H9 (cell line): ENCODE results near the gene SAC3D1. TPM values are rescaled to one million over a fixed set of nuclear protein-coding genes. Genes with fewer than 3 reads are reported as not detected.

Source experiments
- DNase-seq: peaks from one replicate; pipeline ENCODE4 v3.0.0-alpha.2; 2017
- H2AFZ ChIP-seq: one replicate; pipeline ENCODE4 v1.6.1; 2013; ENCODE audit warnings: mild to moderate bottlenecking, low read length, control low read depth, moderate library complexity
- H2AK5ac ChIP-seq: 2 replicates; pipeline ENCODE4 v1.6.1; 2013; ENCODE audit warnings: low read length, control low read depth, mixed read lengths; ENCODE audit not compliant: insufficient read length
- H2BK120ac ChIP-seq: one replicate; pipeline ENCODE4 v1.6.1; 2013; ENCODE audit warnings: low read depth, mild to moderate bottlenecking, low read length, control low read depth, inconsistent platforms; ENCODE audit not compliant: poor library complexity, severe bottlenecking
- H2BK12ac ChIP-seq: 2 replicates; pipeline ENCODE4 v1.6.1; 2013; ENCODE audit warnings: low read length, control low read depth, mixed read lengths, low read depth; ENCODE audit not compliant: insufficient read length
- H2BK15ac ChIP-seq: 2 replicates; pipeline ENCODE4 v1.6.1; 2013; ENCODE audit warnings: low read depth, low read length, control low read depth
- H2BK20ac ChIP-seq: one replicate; pipeline ENCODE4 v1.6.1; 2013; ENCODE audit warnings: low read depth, mild to moderate bottlenecking, low read length, control low read depth, inconsistent platforms; ENCODE audit not compliant: poor library complexity, severe bottlenecking
- H2BK5ac ChIP-seq: 2 replicates; pipeline ENCODE4 v1.6.1; 2013; ENCODE audit warnings: low read length, control low read depth, mixed read lengths; ENCODE audit not compliant: insufficient read length
- H3K14ac ChIP-seq: 2 replicates; pipeline ENCODE4 v1.6.1; 2013; ENCODE audit warnings: low read length, control low read depth; ENCODE audit not compliant: insufficient read depth
- H3K18ac ChIP-seq: 2 replicates; pipeline ENCODE4 v1.6.1; 2013; ENCODE audit warnings: low read depth, mild to moderate bottlenecking, mixed read lengths, low read length, control low read depth; ENCODE audit not compliant: insufficient read length
- H3K23ac ChIP-seq: 2 replicates; pipeline ENCODE4 v1.6.1; 2013; ENCODE audit warnings: low read length, control low read depth, mixed read lengths, low read depth; ENCODE audit not compliant: insufficient read length
- H3K23me2 ChIP-seq: 2 replicates; pipeline ENCODE4 v1.6.1; 2013; ENCODE audit warnings: low read depth, mild to moderate bottlenecking, mixed read lengths, low read length, control low read depth; ENCODE audit not compliant: insufficient read length, poor library complexity, severe bottlenecking
- H3K27ac ChIP-seq: 2 replicates; pipeline ENCODE4 v1.5.1; 2013; ENCODE audit warnings: low read length, control low read depth, mixed read lengths, low read depth; ENCODE audit not compliant: insufficient read length
- H3K27me3 ChIP-seq: 2 replicates; pipeline ENCODE4 v1.6.1; 2013; ENCODE audit warnings: low read length, control low read depth, inconsistent platforms; ENCODE audit not compliant: insufficient read depth
- H3K4ac ChIP-seq: 2 replicates; pipeline ENCODE4 v1.6.1; 2013; ENCODE audit warnings: low read depth, mild to moderate bottlenecking, control low read depth, inconsistent platforms, low read length, moderate library complexity
- H3K4me1 ChIP-seq: 2 replicates; pipeline ENCODE4 v1.6.1; 2013; ENCODE audit warnings: low read length, control low read depth, inconsistent platforms; ENCODE audit not compliant: insufficient read depth
- H3K4me2 ChIP-seq: 2 replicates; pipeline ENCODE4 v1.6.1; 2013; ENCODE audit warnings: low read length, control low read depth, mixed read lengths; ENCODE audit not compliant: insufficient read length, insufficient read depth
- H3K56ac ChIP-seq: 2 replicates; pipeline ENCODE4 v1.6.1; 2013; ENCODE audit warnings: low read depth, mild to moderate bottlenecking, mixed read lengths, low read length, control low read depth; ENCODE audit not compliant: insufficient read length
- H3K79me1 ChIP-seq: 2 replicates; pipeline ENCODE4 v1.6.1; 2013; ENCODE audit warnings: low read depth, mild to moderate bottlenecking, moderate library complexity, low read length, control low read depth, inconsistent platforms; ENCODE audit not compliant: insufficient read depth, poor library complexity, severe bottlenecking
- H3K79me2 ChIP-seq: 2 replicates; pipeline ENCODE4 v1.6.1; 2013; ENCODE audit warnings: low read length, control low read depth, inconsistent platforms; ENCODE audit not compliant: insufficient read depth
- H3K9ac ChIP-seq: 2 replicates; pipeline ENCODE4 v1.6.1; 2013; ENCODE audit warnings: low read length, control low read depth, mixed read lengths; ENCODE audit not compliant: insufficient read length; ENCODE audit errors: extremely low read depth
- H3K9me3 ChIP-seq: one replicate; pipeline ENCODE4 v1.6.1; 2013; ENCODE audit warnings: low read depth, low read length, inconsistent platforms; ENCODE audit not compliant: control insufficient read depth
- H3T11ph ChIP-seq: one replicate; pipeline ENCODE4 v1.6.1; 2013; ENCODE audit warnings: mild to moderate bottlenecking, low read length, control low read depth, inconsistent platforms
- H4K20me1 ChIP-seq: one replicate; pipeline ENCODE4 v1.6.1; 2013; ENCODE audit not compliant: control insufficient read depth, insufficient read length, insufficient read depth
- H4K5ac ChIP-seq: 2 replicates; pipeline ENCODE4 v1.6.1; 2013; ENCODE audit warnings: low read depth, mild to moderate bottlenecking, mixed read lengths, low read length, control low read depth; ENCODE audit not compliant: insufficient read length
- H4K8ac ChIP-seq: replicated peaks from 2 replicates; pipeline ENCODE4 v1.6.1; 2013; ENCODE audit warnings: low read length, control low read depth, mixed read lengths, low read depth; ENCODE audit not compliant: insufficient read length
- H4K91ac ChIP-seq: 2 replicates; pipeline ENCODE4 v1.6.1; 2013; ENCODE audit warnings: low read depth, mild to moderate bottlenecking, moderate library complexity, mixed read lengths, low read length, control low read depth; ENCODE audit not compliant: insufficient read length
- H3K27ac Mint-ChIP-seq, 3 experiments: 2 replicates in 2 of 3; 3 replicates in 1 of 3; pipeline ENCODE4 v1.8.0; 2020 to 2021; ENCODE audit warnings: mixed read lengths in 3 of 3, mild to moderate bottlenecking in 1 of 3, moderate library complexity in 1 of 3
- H3K27me3 Mint-ChIP-seq: 2 replicates; pipeline ENCODE4 v1.8.0; 2021; ENCODE audit warnings: low read depth, mild to moderate bottlenecking, moderate library complexity, mixed read lengths
- H3K36me3 Mint-ChIP-seq, 3 experiments: 2 replicates in 2 of 3; 3 replicates in 1 of 3; pipeline ENCODE4 v1.8.0; 2020 to 2021; ENCODE audit warnings: low read depth in 3 of 3, mixed read lengths in 3 of 3; ENCODE audit not compliant: insufficient read depth in 1 of 3
- H3K4me1 Mint-ChIP-seq, 2 experiments: 2 replicates each; pipeline ENCODE4 v1.8.0; 2020; ENCODE audit warnings: mixed read lengths in 2 of 2
- H3K4me3 Mint-ChIP-seq, 2 experiments: 2 replicates in 1 of 2; 3 replicates in 1 of 2; pipeline ENCODE4 v1.8.0; 2020 to 2021; ENCODE audit warnings: mild to moderate bottlenecking in 2 of 2, mixed read lengths in 2 of 2, moderate library complexity in 1 of 2
- H3K9me3 Mint-ChIP-seq, 2 experiments: 2 replicates in 1 of 2; 3 replicates in 1 of 2; pipeline ENCODE4 v1.8.0; 2020; ENCODE audit warnings: mild to moderate bottlenecking in 2 of 2, mixed read lengths in 2 of 2, moderate library complexity in 1 of 2
- CTCF ChIP-seq: fragments of 200-600 bp; sonication (generic); conservative IDR thresholded peaks from 3 replicates; pipeline ENCODE4 v1.8.0; 2021; ENCODE audit warnings: antibody characterized with exemption, mild to moderate bottlenecking
- WGBS: extraction: QIAGEN DNeasy Blood & Tissue Kit; methylation state at CpG from one replicate; pipeline ENCODE4 v1.1.7; 2013; ENCODE audit warnings: missing lambda C conversion rate, low lambda C conversion rate, mixed read lengths; ENCODE audit not compliant: insufficient read length; ENCODE audit errors: extremely low coverage; 5-methylcytosine and 5-hydroxymethylcytosine counted together
- total RNA-seq: library from RNA; stranded (reverse); gene quantifications from 2 replicates; pipeline ENCODE4 v1.2.1, GENCODE V29; 2021

SAC3D1 gene
- total RNA-seq, 1 experiment from 2014 or later = 20.7 TPM

GRCh38 chr11:65051398-65051858, 10.4 kb downstream of the SAC3D1 start:
- Histone ChIP-seq H2BK15ac (no peak overlapping the region), H2BK120ac (no peak overlapping the region), H3K9ac (no peak overlapping the region), H3K23ac (no peak overlapping the region), H3K4me2 (no peak overlapping the region), H3K9me3 (no peaks in the 10 kb centered on the region), H3K18ac (no peak overlapping the region), H4K20me1 (no peaks in the 10 kb centered on the region), H2BK5ac (no peak overlapping the region), H3K79me2 (no peaks in the 10 kb centered on the region), H2BK20ac (no peak overlapping the region), H4K8ac (no peak overlapping the region), H3K79me1 (no peaks in the 10 kb centered on the region), H3T11ph (no peak overlapping the region), H2AK5ac (no peak overlapping the region), H2BK12ac (no peak overlapping the region), H2AFZ (no peak overlapping the region), H3K56ac (no peak overlapping the region), H3K14ac (no peak overlapping the region), H3K4ac (no peak overlapping the region), H3K27me3 (no peaks in the 10 kb centered on the region), H3K27ac (no peak overlapping the region), H3K4me1 (no peaks in the 10 kb centered on the region), H3K23me2 (no peaks in the 10 kb centered on the region), H4K91ac (no peak overlapping the region), H4K5ac (no peak overlapping the region)
- Mint-ChIP-seq H3K27me3 (peaks cover 7% of the 10 kb centered on the region), H3K4me3 (no peak overlapping the region), H3K27ac (no peak overlapping the region), H3K9me3 (no peaks in the 10 kb centered on the region; a peak in 1 of 5 replicates), H3K36me3 (peaks cover 0 to 1% (median 0%) of the 10 kb centered on the region in 3 experiments; a peak in 1 of 7 replicates), H3K4me1 (peaks cover 4 to 10% of the 10 kb centered on the region in 2 experiments)
- no peak for DNase-seq
- WGBS = no CpG with 5 or more reads among the region's 9 CpGs
- TF ChIP-seq CTCF = no peak
